Activated CD8-positive, alpha-beta memory T cell treated with anti-CD3 and anti-CD28 coated beads, Interleukin-2, amount 50 U/mL, for 24 hours (primary cell): ENCODE results near the gene DCC.

ENCODE experiments used
- DNase-seq: peaks from one replicate; pipeline ENCODE4 v3.0.0-alpha.2; 2020; ENCODE audit errors: extremely low read depth

The DCC gene

GRCh38 chr18:52812834-52813233 is 472.8 kb downstream of the DCC start:
- DNase-seq: no peak

- DNase-seq: no peak
Observed at GRCh38 chr18:52813635-52814416, 473.8 kb downstream of the DCC start.

GRCh38 chr18:52815651-52816050 is 475.7 kb downstream of the DCC start:
- no peak for DNase-seq

GRCh38 chr18:52816121-52816520 is 476.1 kb downstream of the DCC start:
- DNase-seq: no peak

- DNase-seq: no peak
Observed at GRCh38 chr18:52822160-52822559, 482.2 kb downstream of the DCC start.

- no peak for DNase-seq
Observed at GRCh38 chr18:52824126-52824525, 484.1 kb downstream of the DCC start.

GRCh38 chr18:52826994-52827393 is 487.0 kb downstream of the DCC start:
- no peak for DNase-seq

- no peak for DNase-seq
Observed at GRCh38 chr18:52829320-52829719, 489.3 kb downstream of the DCC start.

- DNase-seq: no peak
Observed at GRCh38 chr18:52829876-52830405, 489.9 kb downstream of the DCC start.

GRCh38 chr18:52844323-52844722 is 504.3 kb downstream of the DCC start:
- DNase-seq: no peak

GRCh38 chr18:52845036-52845435 is 505.0 kb downstream of the DCC start:
- DNase-seq: no peak

- no peak for DNase-seq
Observed at GRCh38 chr18:52850031-52850560, 510.1 kb downstream of the DCC start.

GRCh38 chr18:52861558-52861957 is 521.6 kb downstream of the DCC start:
- no peak for DNase-seq

GRCh38 chr18:52869349-52869923 is 529.4 kb downstream of the DCC start:
- no peak for DNase-seq

- DNase-seq: no peak
Observed at GRCh38 chr18:52869942-52870907, 530.2 kb downstream of the DCC start.

GRCh38 chr18:52874774-52875173 is 534.8 kb downstream of the DCC start:
- no peak for DNase-seq

GRCh38 chr18:52875725-52876124 is 535.7 kb downstream of the DCC start:
- no peak for DNase-seq

- DNase-seq: no peak
Observed at GRCh38 chr18:52888014-52888413, 548.0 kb downstream of the DCC start.

GRCh38 chr18:52894801-52895200 is 554.8 kb downstream of the DCC start:
- DNase-seq: no peak

GRCh38 chr18:52897611-52898484 is 557.9 kb downstream of the DCC start:
- no peak for DNase-seq

GRCh38 chr18:52898485-52899058 is 558.6 kb downstream of the DCC start:
- DNase-seq: no peak
